ENCODE results near the gene OR2A12.

OR2A12 gene

DNA sequence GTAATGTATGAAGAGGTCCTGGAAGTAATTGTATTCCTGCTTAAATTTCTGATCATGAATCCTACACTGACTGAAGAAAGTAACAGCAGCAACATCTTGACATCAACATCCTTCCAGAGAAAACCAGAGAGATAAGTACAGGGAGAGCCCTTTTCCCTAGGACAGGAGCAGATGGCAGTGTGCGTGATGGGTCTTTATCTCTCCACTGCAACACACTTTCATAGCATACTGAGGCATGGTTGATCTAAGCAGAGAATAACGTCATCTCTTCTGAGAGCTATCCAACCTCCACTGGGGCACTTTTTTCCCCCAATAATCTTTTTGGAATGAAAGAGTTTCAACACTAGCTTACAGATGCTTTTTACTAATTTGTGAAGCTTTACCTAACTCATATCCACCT lies 16.1 kb upstream of the OR2A12 start:
- TF ChIP-seq, protein P1, sequence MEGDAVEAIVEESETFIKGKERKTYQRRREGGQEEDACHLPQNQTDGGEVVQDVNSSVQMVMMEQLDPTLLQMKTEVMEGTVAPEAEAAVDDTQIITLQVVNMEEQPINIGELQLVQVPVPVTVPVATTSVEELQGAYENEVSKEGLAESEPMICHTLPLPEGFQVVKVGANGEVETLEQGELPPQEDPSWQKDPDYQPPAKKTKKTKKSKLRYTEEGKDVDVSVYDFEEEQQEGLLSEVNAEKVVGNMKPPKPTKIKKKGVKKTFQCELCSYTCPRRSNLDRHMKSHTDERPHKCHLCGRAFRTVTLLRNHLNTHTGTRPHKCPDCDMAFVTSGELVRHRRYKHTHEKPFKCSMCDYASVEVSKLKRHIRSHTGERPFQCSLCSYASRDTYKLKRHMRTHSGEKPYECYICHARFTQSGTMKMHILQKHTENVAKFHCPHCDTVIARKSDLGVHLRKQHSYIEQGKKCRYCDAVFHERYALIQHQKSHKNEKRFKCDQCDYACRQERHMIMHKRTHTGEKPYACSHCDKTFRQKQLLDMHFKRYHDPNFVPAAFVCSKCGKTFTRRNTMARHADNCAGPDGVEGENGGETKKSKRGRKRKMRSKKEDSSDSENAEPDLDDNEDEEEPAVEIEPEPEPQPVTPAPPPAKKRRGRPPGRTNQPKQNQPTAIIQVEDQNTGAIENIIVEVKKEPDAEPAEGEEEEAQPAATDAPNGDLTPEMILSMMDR (IDR thresholded peaks at IDR 0.05) = no peak

DNA sequence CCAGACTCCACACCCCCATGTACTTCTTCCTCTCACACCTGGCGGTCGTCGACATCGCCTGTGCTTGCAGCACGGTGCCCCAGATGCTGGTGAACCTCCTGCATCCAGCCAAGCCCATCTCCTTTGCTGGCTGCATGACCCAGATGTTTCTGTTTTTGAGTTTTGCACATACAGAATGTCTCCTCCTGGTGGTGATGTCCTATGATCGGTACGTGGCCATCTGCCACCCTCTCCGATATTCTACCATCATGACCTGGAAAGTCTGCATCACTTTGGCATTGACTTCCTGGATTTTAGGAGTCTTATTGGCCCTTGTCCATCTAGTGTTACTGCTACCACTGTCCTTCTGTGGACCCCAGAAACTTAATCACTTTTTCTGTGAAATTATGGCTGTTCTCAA lies 11.7 kb upstream of the OR2A12 start:
- H3K27ac ChIP-seq = no peak overlapping the region
- no peaks in the 10 kb centered on the region for H3K9me3 ChIP-seq
- H3K36me3 ChIP-seq = no peaks in the 10 kb centered on the region
- no peak overlapping the region for H3K4me3 ChIP-seq (ENCODE audit: low read depth in 1 of 2, low read length in 1 of 2)
- H3K27me3 ChIP-seq = no peaks in the 10 kb centered on the region
- H3K4me1 ChIP-seq (ENCODE audit: control insufficient read depth in 1 of 2, insufficient read depth in 1 of 2, low read depth in 1 of 2, low read length in 1 of 2) = no peaks in the 10 kb centered on the region
- TF ChIP-seq, protein P1 (IDR thresholded peaks at IDR 0.05) = no peak

More for the DNA sequence above, 16.1 kb upstream of the OR2A12 start:
- H3K9me3 ChIP-seq = no peaks in the 10 kb centered on the region
- no peak overlapping the region for H3K27ac ChIP-seq
- H3K27me3 ChIP-seq = no peaks in the 10 kb centered on the region
- no peaks in the 10 kb centered on the region for H3K4me1 ChIP-seq (ENCODE audit: control insufficient read depth in 1 of 2, insufficient read depth in 1 of 2, low read depth in 1 of 2, low read length in 1 of 2)
- no peak overlapping the region for H3K4me3 ChIP-seq (ENCODE audit: low read depth in 1 of 2, low read length in 1 of 2)
- no peaks in the 10 kb centered on the region for H3K36me3 ChIP-seq

DNA sequence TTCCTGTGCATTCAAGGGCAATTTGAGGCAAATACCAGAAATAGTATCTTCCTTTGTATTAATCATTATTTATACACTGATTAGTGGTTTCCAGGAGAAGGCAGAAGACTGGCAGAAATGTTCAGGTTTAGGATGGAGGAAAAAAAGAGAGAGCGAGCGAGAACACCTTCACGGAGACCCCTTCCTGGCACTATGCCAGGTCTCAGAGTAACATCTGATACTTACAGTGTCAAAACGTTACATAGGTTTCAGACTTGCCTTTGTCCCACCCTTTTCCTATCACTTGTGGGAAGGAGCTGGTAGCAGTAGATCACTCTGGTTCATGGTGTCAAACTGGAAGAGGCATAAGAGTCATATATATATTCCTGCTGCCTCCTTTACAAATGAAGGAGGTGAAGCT lies 652 bp downstream of the OR2A12 start:
- TF ChIP-seq, protein P1 (IDR thresholded peaks at IDR 0.05) = no peak
- Histone ChIP-seq H3K27ac (no peak overlapping the region), H3K27me3 (no peaks in the 10 kb centered on the region), H3K4me1 (ENCODE audit: control insufficient read depth in 1 of 2, insufficient read depth in 1 of 2, low read depth in 1 of 2, low read length in 1 of 2) (no peaks in the 10 kb centered on the region), H3K36me3 (no peaks in the 10 kb centered on the region), H3K4me3 (ENCODE audit: low read depth in 1 of 2, low read length in 1 of 2) (no peak overlapping the region), H3K9me3 (no peaks in the 10 kb centered on the region)

DNA sequence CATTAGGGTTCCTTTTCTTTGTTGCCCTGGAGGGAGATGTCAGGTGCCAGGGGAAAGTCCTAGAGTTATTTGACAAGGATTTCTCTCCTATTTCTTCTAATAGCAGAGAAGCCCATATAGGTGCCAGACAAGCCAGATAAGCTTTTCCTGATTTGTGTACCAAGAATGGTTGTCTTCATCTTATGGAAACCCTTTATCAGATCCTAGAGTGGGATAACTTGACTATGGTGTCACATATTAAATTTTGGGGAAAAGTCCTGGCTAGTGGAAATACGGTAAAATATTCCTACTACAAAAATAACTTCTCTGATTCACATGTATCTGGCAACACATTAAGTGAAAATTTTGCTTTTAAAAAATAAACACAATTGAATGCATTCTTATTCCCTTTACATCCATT lies 1.2 kb downstream of the OR2A12 start:
- Histone ChIP-seq H3K4me1 (ENCODE audit: control insufficient read depth in 1 of 2, insufficient read depth in 1 of 2, low read depth in 1 of 2, low read length in 1 of 2) (no peaks in the 10 kb centered on the region), H3K36me3 (no peaks in the 10 kb centered on the region), H3K4me3 (ENCODE audit: low read depth in 1 of 2, low read length in 1 of 2) (no peak overlapping the region), H3K9me3 (no peaks in the 10 kb centered on the region), H3K27me3 (no peaks in the 10 kb centered on the region), H3K27ac (no peak overlapping the region)
- TF ChIP-seq, protein P1 (IDR thresholded peaks at IDR 0.05) = no peak

DNA sequence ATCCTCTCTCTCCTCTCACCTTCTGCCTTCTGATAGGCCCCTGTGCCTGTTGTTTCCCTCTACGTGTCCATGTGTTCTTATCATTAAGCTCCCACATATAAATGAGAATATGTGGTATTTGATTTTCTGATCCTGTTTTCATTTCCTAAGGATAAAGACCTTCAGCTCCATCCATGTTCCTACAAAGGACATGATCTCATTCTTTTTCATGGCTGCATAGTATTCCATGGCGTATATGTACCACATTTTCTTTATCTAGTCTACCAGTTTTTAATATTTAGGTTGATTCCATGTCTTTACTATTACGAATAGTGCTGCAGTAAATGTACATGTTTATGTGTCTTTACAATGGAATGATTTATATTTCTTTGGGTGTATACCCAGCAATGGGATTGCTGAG lies 4.6 kb downstream of the OR2A12 start:
- no peak overlapping the region for H3K27ac ChIP-seq
- TF ChIP-seq, protein P1 (IDR thresholded peaks at IDR 0.05) = no peak
- H3K4me3 ChIP-seq (ENCODE audit: low read depth in 1 of 2, low read length in 1 of 2) = no peak overlapping the region
- no peaks in the 10 kb centered on the region for H3K4me1 ChIP-seq (ENCODE audit: control insufficient read depth in 1 of 2, insufficient read depth in 1 of 2, low read depth in 1 of 2, low read length in 1 of 2)
- H3K36me3 ChIP-seq = no peaks in the 10 kb centered on the region
- no peaks in the 10 kb centered on the region for H3K9me3 ChIP-seq
- no peaks in the 10 kb centered on the region for H3K27me3 ChIP-seq

DNA sequence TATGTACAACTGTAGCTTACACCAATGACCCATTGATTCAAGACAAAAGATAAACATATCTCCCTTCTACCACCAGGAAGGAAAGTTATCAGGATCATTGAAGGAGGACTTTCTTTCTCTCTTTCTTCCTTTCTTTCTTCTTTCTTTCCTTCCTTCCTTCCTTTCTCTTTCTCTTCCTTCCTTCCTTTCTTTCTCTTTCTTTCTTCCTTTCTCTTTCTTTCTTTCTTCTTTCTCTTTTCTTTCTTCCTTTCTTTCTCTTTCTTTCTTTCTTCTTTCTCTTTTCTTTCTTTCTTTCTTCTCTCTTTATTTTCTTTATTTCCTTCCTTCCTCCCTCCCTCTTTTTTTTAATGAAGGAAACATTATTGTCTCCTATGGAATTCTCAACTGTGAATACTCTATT lies 12.7 kb downstream of the OR2A12 start:
- Histone ChIP-seq H3K4me3 (ENCODE audit: low read depth in 1 of 2, low read length in 1 of 2) (no peak overlapping the region), H3K27me3 (no peaks in the 10 kb centered on the region), H3K36me3 (no peaks in the 10 kb centered on the region), H3K4me1 (ENCODE audit: control insufficient read depth in 1 of 2, insufficient read depth in 1 of 2, low read depth in 1 of 2, low read length in 1 of 2) (no peaks in the 10 kb centered on the region), H3K9me3 (no peaks in the 10 kb centered on the region), H3K27ac (no peak overlapping the region)
- TF ChIP-seq, protein P1 (IDR thresholded peaks at IDR 0.05) = no peak

Data from neutrophil (primary cell).